Measurements from ENCODE around the gene ARFGAP1. TPM values are rescaled to one million over a fixed set of nuclear protein-coding genes. Genes with fewer than 3 reads are reported as not detected.

ARFGAP1 gene
- total RNA-seq, 1 experiment from 2014 or later, result 79.6 TPM

GRCh38 chr20:63319164-63320040 lies 46.8 kb downstream of the ARFGAP1 start:
- no peak for DNase-seq (ENCODE audit: low read depth)

GRCh38 chr20:63320041-63320511 lies 47.5 kb downstream of the ARFGAP1 start:
- DNase-seq (ENCODE audit: low read depth), result no peak

GRCh38 chr20:63320616-63321147 lies 48.1 kb downstream of the ARFGAP1 start:
- no peak for DNase-seq (ENCODE audit: low read depth)

- DNase-seq (ENCODE audit: low read depth), result peak; percentile 47
Observed at GRCh38 chr20:63321148-63321831, 48.7 kb downstream of the ARFGAP1 start.

GRCh38 chr20:63322146-63322932 lies 49.7 kb downstream of the ARFGAP1 start:
- DNase-seq (ENCODE audit: low read depth), result no peak

- DNase-seq (ENCODE audit: low read depth), result no peak
Observed at GRCh38 chr20:63322933-63323273, 50.3 kb downstream of the ARFGAP1 start.

- DNase-seq (ENCODE audit: low read depth), result no peak
Observed at GRCh38 chr20:63323357-63323981, 50.9 kb downstream of the ARFGAP1 start.

GRCh38 chr20:63325021-63325471 lies 52.4 kb downstream of the ARFGAP1 start:
- no peak for DNase-seq (ENCODE audit: low read depth)

GRCh38 chr20:63325554-63326313 lies 53.1 kb downstream of the ARFGAP1 start:
- no peak for DNase-seq (ENCODE audit: low read depth)

- DNase-seq (ENCODE audit: low read depth), result no peak
Observed at GRCh38 chr20:63326314-63327230, 54.0 kb downstream of the ARFGAP1 start.

GRCh38 chr20:63327231-63327745 lies 54.7 kb downstream of the ARFGAP1 start:
- no peak for DNase-seq (ENCODE audit: low read depth)

GRCh38 chr20:63328026-63328700 lies 55.5 kb downstream of the ARFGAP1 start:
- DNase-seq (ENCODE audit: low read depth), result no peak

GRCh38 chr20:63328718-63329275 lies 56.2 kb downstream of the ARFGAP1 start:
- DNase-seq (ENCODE audit: low read depth), result no peak

- DNase-seq (ENCODE audit: low read depth), result no peak
Observed at GRCh38 chr20:63329331-63330083, 56.9 kb downstream of the ARFGAP1 start.

GRCh38 chr20:63330084-63330760 lies 57.6 kb downstream of the ARFGAP1 start:
- no peak for DNase-seq (ENCODE audit: low read depth)

- no peak for DNase-seq (ENCODE audit: low read depth)
Observed at GRCh38 chr20:63330940-63331339, 58.3 kb downstream of the ARFGAP1 start.
